Activated CD4-positive, alpha-beta memory T cell treated with anti-CD3 and anti-CD28 coated beads for 36 hours (primary cell): ENCODE results near the gene GPC1. TPM values are rescaled to one million over a fixed set of nuclear protein-coding genes. Genes with fewer than 3 reads are reported as not detected.

Source experiments
- CTCF ChIA-PET: fragments of 350-600 bp; sonication (Branson Sonifier 250); formaldehyde crosslinking; loops from one replicate; lab custom pipeline; 2021; ENCODE audit warnings: antibody characterized with exemption, inconsistent platforms; lab: Charles Lee
- POLR2A ChIA-PET: fragments of 350-600 bp; sonication (Branson Sonifier 250); formaldehyde crosslinking; loops from one replicate; lab custom pipeline; 2021; ENCODE audit warnings: antibody characterized with exemption; lab: Charles Lee
- DNase-seq: peaks from one replicate; pipeline ENCODE4 v3.0.0-alpha.2; 2020
- H3K27ac Mint-ChIP-seq: one replicate; pipeline ENCODE4 v1.8.0; 2021; ENCODE audit warnings: mixed read lengths
- H3K27me3 Mint-ChIP-seq: one replicate; pipeline ENCODE4 v1.8.0; 2021; ENCODE audit warnings: mixed read lengths
- H3K36me3 Mint-ChIP-seq: one replicate; pipeline ENCODE4 v1.8.0; 2021; ENCODE audit warnings: mixed read lengths
- H3K4me1 Mint-ChIP-seq: one replicate; pipeline ENCODE4 v1.8.0; 2021; ENCODE audit warnings: low read depth, mixed read lengths
- H3K4me3 Mint-ChIP-seq: one replicate; pipeline ENCODE4 v1.8.0; 2021; ENCODE audit warnings: mild to moderate bottlenecking, mixed read lengths
- H3K9me3 Mint-ChIP-seq: one replicate; pipeline ENCODE4 v1.8.0; 2021; ENCODE audit warnings: mixed read lengths
- intact Hi-C: fragments of 100-400 bp; cut with micrococcal nuclease; formaldehyde crosslinking; loops from one replicate; pipeline ENCODE4 v1.15.1; 2023
- total RNA-seq, 2 experiments: library from RNA; stranded (reverse); gene quantifications; one replicate each; pipeline ENCODE4 v1.2.3, GENCODE V29; 2021

GPC1 gene
- total RNA-seq, 2 experiments from 2014 or later, result 4.7 to 4.9 TPM

DNA sequence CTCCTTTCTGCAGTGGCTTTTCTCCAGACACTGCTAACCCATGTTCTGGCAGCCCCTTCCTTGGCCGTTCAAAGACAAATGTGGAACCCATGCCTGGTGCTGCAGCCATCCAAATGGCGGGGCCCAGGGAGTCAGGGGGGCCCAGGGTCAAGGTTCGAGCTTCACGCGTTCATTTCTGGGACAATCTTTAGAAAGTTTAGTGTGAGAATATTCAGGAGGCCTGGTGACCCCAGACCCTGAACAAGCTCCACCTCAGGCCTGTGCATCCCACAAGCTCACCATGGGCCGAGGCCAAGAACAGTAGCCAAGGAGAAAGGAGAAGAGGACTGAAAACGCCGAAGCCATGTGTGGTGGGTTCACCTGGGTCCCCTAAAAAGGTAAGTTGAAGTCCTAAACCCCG lies 67.9 kb downstream of the GPC1 start:
- ChIA-PET CTCF (interaction anchor here (1.1 kb wide), 1 partner anchor 11 kb away, joined by 3 read pairs; no protein-coding TSS in a partner anchor), POLR2A (no interaction called here)
- no peaks in the 10 kb centered on the region for H3K9me3 Mint-ChIP-seq
- peak; percentile 3 for DNase-seq
- H3K36me3 Mint-ChIP-seq, result peaks cover 8% of the 10 kb centered on the region
- H3K27ac Mint-ChIP-seq, result no peak overlapping the region
- no peaks in the 10 kb centered on the region for H3K27me3 Mint-ChIP-seq
- intact Hi-C loops, result no loop called here
- no peaks in the 10 kb centered on the region for H3K4me1 Mint-ChIP-seq
- no peak overlapping the region for H3K4me3 Mint-ChIP-seq

DNA sequence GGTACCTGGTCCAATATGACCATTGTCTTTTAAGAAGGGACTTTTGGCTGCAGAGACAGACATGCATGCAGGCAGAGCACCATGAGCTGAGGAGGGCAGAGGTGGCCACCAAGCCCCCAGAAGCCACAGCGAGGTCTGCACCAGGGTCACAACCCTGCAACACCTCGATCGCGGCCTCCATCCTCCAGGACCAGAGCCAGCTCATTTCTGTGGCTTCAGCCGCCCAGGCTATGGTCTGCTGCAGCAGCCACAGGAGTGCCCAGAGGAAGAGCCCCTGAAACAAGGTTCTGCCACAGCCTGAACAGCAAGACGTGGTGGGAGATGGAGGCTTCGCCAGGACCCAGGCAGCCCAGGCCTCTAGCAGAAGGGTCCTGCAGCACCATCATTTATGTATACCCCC lies 68.4 kb downstream of the GPC1 start:
- Mint-ChIP-seq H3K4me1 (no peaks in the 10 kb centered on the region), H3K4me3 (no peak overlapping the region), H3K27ac (no peak overlapping the region), H3K9me3 (no peaks in the 10 kb centered on the region), H3K36me3 (peaks cover 4% of the 10 kb centered on the region), H3K27me3 (no peaks in the 10 kb centered on the region)
- ChIA-PET CTCF (interaction anchor here (1.1 kb wide), 1 partner anchor 10 kb away, joined by 3 read pairs; no protein-coding TSS in a partner anchor), POLR2A (no interaction called here)
- intact Hi-C loops, result no loop called here
- DNase-seq, result peak; percentile 6

DNA sequence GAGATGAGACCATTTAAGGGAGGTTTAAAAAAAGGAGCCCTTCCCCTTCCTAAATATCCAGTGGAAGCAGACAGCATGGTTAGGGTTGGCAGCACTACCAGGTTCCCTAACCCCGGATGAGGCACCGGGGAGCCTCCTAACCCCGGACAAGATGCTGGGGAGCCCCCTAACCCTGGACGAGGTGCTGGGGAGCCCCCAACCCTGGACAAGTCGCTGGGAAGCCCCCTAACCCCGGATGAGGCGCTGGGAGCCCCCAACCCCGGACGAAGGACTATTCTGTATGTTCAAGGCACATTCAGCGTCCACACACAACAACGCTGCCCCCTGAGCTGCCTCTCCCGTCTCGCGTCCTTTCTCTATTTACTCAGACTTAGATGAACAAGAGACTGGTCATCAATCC lies 70.4 kb downstream of the GPC1 start:
- Mint-ChIP-seq H3K4me3 (no peak overlapping the region), H3K9me3 (no peaks in the 10 kb centered on the region), H3K36me3 (peaks cover 5% of the 10 kb centered on the region), H3K27ac (no peak overlapping the region), H3K27me3 (no peaks in the 10 kb centered on the region), H3K4me1 (no peaks in the 10 kb centered on the region)
- ChIA-PET POLR2A (no interaction called here), CTCF (interaction anchor here (1.0 kb wide), 1 partner anchor 61 kb away, joined by 3 read pairs; no protein-coding TSS in a partner anchor)
- intact Hi-C loops, result no loop called here
- no peak for DNase-seq

DNA sequence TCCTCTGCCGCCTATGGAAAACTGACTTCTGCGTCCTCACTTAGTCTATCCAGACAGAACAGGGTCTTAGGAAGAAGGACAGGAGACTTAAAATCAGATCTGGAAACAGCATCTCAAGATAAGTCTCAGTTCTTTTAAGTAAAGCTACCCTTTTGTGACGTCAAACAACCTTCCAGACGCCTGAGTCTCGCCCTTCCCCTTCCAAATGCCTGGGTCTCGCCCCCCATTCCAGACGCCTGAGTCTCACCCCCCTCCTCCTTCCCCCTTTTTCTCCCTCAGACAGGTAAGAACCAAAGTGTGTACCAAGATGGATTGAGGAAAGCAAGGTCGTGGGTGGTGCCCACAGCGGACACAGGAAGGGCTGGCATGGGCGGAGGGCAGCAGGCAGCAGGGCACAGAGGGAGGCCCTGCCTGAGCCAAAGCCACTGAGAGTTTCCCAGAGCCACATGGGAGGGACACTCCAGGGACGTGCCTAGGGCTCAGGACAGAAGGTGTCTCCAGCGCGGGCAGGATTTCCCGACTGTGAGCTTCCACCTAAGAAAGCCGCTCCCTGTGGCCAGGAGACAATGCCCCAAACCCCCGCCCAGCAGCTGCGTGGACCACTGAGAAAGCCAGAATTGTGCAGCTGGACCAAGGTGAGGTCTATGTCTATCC lies 71.1 kb downstream of the GPC1 start:
- no peaks in the 10 kb centered on the region for H3K27me3 Mint-ChIP-seq
- no peaks in the 10 kb centered on the region for H3K9me3 Mint-ChIP-seq
- CTCF ChIA-PET, result interaction anchor here (1.0 kb wide), 1 partner anchor 60 kb away, joined by 3 read pairs; no protein-coding TSS in a partner anchor
- intact Hi-C loops, result no loop called here
- peak; percentile 5 for DNase-seq
- H3K27ac Mint-ChIP-seq, result no peak overlapping the region
- H3K4me1 Mint-ChIP-seq, result no peaks in the 10 kb centered on the region
- H3K4me3 Mint-ChIP-seq, result no peak overlapping the region
- POLR2A ChIA-PET, result no interaction called here
- H3K36me3 Mint-ChIP-seq, result peaks cover 5% of the 10 kb centered on the region

DNA sequence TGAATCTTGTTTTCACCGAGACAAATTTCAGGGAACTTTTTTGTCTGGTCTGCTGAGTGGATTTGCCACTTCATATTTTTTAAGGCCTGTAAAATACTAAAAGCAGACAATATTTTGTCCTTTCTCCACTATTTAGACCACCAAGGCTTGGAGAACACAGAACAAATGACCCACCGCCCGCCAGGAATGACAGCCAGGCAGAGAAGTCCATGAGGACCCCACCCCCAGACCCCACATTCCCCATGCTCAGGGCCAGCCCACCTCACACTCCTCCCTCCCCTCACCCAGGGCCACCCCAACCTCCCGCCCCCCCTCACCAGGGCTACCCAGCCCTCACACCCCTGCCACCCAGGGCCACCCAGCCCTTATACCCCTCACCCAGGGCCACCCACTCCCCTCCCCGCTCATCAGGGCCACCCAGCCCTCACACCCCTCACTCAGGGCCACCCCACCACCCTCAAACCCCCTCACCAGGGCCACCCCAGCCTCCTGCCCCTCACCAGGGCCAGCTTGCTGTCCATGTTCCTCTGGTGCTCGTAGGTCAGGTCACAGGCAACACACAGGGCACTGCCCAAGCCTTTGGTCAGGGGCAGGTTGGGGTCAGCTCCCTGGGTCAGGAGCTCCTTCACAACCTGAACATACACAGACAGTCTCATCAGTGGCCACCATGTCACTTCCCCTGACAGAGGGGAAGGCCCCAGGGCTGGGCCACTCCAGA lies 71.8 kb downstream of the GPC1 start:
- no peak overlapping the region for H3K4me3 Mint-ChIP-seq
- CTCF ChIA-PET, result no interaction called here
- H3K36me3 Mint-ChIP-seq, result peaks cover 5% of the 10 kb centered on the region

DNA sequence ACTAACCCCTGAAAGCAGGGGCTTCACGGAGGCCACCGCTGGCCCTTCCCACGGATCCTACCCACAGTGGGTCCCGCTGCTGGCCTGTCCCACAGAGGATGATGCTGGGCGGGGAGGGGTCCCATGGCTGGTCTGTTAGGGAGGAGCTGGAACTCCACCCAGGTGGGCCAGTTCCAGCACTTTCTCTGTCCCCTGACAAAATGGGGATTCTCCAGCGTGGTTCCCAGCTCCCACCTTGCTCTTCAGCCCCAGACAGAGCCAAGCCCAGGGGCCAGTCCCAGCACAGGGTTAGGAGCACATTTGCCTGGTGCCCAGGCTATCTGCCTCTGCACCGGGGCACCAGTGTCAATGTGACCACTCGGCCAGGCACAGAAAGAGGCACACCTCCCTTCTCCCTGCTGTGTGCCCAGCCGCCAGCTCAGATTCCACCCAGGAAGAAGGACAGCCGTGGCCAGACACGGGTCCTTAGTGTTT lies 72.4 kb downstream of the GPC1 start:
- CTCF ChIA-PET, result no interaction called here
- Mint-ChIP-seq H3K9me3 (no peaks in the 10 kb centered on the region), H3K27ac (no peak overlapping the region), H3K27me3 (no peaks in the 10 kb centered on the region), H3K4me3 (no peak overlapping the region), H3K36me3 (peaks cover 5% of the 10 kb centered on the region), H3K4me1 (no peaks in the 10 kb centered on the region)
- POLR2A ChIA-PET, result no interaction called here
- peak; percentile 2 for DNase-seq
- intact Hi-C loops, result no loop called here

More for the DNA sequence above, 71.8 kb downstream of the GPC1 start:
- Mint-ChIP-seq H3K9me3 (no peaks in the 10 kb centered on the region), H3K4me1 (no peaks in the 10 kb centered on the region), H3K27ac (no peak overlapping the region), H3K27me3 (no peaks in the 10 kb centered on the region)
- intact Hi-C loops, result no loop called here
- DNase-seq, result peak; percentile 6
- POLR2A ChIA-PET, result no interaction called here

DNA sequence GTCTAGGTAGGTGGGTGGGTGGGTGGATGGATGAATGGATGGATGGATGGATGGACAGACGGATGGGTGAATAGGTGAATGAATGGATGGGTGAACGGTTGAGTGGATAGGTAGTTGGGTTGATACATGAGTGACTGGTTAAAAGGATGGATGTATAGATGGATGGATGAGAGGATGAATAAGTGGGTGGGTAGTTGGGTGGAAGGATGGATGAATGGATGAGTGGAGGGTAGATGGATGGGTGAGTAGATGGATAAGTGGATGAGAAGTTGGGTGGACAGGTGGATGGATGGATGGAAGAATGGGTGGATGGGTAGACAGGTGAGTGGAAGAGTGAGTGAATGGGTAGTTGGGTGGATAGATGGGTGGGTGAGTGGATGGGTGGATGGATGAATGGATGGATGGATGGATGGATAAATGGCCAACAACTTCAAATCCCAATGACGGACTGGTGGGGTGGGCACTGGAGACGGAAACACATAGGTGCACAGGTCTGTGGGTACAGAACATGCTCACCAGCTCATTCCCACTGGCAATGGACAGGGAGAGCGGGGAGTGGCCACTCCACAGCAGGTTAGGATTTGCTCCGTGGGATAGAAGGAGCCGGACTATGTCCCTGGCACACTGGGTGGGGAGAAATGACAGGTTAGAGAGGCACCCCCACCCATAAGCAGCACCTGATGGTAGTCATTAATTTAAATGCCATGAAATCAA lies 73.5 kb downstream of the GPC1 start:
- Mint-ChIP-seq H3K4me1 (peaks cover 8% of the 10 kb centered on the region), H3K9me3 (no peaks in the 10 kb centered on the region), H3K27ac (no peak overlapping the region), H3K27me3 (no peaks in the 10 kb centered on the region), H3K4me3 (no peak overlapping the region), H3K36me3 (peaks cover 5% of the 10 kb centered on the region)
- ChIA-PET POLR2A (no interaction called here), CTCF (no interaction called here)
- intact Hi-C loops, result no loop called here
- no peak for DNase-seq

DNA sequence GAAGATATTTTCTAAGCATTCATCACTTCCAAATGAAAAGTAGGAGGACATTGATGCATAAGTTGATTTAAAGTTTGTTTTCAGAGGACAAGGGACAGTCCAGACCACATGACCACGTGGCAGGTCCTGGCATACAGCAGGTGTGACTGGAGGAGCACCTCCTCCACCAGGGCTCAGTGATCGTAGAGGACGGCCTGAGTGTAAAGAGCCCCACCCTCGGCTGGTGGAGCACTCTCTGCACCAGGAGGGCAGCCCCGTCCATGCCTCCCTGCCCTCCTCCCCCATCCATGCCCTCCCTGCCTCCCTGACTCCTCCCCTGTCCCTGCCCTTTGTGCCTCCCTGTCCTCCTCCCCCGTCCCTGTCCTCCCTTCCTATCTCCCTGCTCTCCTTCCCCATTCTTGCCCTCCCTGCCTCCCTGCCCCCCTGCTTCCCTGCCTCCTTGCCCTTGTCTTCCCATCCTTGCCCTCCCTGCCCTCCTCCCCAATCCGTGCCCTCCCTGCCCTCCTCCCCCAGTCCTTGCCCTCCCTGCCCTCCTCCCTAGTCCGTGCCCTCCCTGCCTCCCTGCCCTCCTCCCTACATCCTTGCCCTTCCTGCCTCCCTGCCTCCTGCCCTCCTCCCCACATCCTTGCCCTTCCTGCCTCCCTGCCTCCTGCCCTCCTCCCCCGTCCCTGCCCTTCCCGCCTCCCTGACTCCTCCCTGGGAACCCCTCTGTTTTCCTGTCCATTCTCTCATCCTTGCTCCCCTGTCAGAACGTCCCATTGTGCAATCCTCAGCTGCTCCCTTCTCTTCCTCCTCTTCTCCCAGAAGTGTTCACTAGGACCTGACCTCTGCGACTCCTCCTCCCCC lies 74.4 kb downstream of the GPC1 start:
- intact Hi-C loops, result loop anchor here (5.0 to 10.0 kb wide), 3 partner anchors 52 to 332 kb away; partner anchors contain the start of gene DUSP28
- H3K27ac Mint-ChIP-seq, result no peak overlapping the region

DNA sequence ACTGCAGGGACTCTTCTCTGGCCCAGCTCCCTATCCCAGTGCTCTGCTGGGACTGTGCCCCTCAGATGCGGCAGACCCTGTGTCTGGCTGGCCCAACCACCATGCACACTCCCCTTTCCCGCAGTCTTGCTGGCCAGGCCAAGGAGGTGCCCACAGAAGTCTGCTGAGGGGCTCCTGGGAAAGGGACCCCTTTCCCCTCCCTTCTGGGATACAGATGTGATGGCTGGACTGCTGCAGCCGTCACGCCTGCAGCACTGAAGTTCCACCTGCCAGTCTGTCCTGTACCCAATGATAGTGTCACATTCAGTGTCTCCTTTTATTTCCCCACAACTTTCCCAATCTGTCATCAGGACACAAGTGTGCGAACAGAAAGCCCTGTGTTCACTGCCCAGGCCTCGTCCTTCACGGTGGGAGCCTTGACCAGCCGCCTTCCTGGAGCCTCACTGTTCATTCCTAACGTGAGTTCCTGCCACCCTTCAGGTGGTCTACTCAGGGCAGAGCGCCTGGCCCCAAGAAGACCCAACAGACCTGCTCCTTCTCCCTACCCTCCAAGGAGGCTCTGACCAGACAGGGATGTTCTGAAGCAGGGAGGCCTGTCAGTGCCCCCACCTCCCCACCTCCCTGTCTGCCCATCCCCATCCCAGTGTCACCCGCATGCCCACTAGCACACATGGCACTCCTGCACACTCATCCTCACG lies 75.2 kb downstream of the GPC1 start:
- H3K27ac Mint-ChIP-seq, result no peak overlapping the region
- H3K9me3 Mint-ChIP-seq, result no peaks in the 10 kb centered on the region
- POLR2A ChIA-PET, result no interaction called here
- CTCF ChIA-PET, result no interaction called here
- H3K27me3 Mint-ChIP-seq, result no peaks in the 10 kb centered on the region
- peaks cover 5% of the 10 kb centered on the region for H3K36me3 Mint-ChIP-seq
- intact Hi-C loops, result loop anchor here (5.0 to 10.0 kb wide), 3 partner anchors 52 to 332 kb away; partner anchors contain the start of gene DUSP28
- DNase-seq, result peak; percentile 5
- peaks cover 15% of the 10 kb centered on the region for H3K4me1 Mint-ChIP-seq
- H3K4me3 Mint-ChIP-seq, result no peak overlapping the region

More for the DNA sequence above, 74.4 kb downstream of the GPC1 start:
- Mint-ChIP-seq H3K4me1 (peaks cover 15% of the 10 kb centered on the region), H3K9me3 (no peaks in the 10 kb centered on the region), H3K36me3 (peaks cover 5% of the 10 kb centered on the region), H3K4me3 (no peak overlapping the region), H3K27me3 (no peaks in the 10 kb centered on the region)
- ChIA-PET POLR2A (no interaction called here), CTCF (no interaction called here)
- DNase-seq, result peak; percentile 6

DNA sequence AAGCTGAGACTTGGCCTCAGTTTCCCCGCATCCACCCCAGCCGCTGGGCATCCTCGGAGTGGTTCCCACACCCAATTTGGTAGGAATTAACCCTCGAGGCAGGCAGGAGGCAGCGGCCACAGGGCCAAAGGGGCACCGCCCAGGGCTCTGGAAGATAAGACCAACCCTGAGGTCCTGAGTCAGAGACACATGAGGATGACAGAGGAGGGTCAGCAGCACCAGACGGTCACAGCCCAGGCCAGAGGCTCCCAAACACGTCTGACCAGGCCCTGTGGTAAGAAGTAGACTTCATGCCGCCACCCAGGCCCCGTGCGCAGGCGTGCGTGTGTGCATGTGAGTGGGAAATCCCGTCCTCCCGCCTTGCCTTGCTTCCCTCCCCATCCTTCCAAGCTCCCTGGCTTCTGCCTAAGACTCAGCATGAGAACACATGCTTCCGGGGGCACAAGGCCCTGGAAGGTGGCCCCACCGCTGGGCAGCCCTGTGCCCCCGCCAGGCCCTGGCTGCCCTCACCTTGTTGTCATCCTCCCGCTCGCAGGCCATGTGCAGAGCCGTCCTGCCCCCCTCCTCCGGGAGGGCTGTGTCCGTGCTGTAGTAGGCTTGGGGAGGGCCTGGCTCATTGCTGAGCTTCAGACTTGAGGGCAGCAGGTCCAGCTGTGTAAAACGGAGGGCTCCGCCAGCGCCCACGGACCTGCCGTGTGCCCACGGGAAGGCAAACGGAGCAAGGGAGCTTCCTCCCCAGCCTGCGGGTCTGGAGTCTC lies 76.1 kb downstream of the GPC1 start:
- intact Hi-C loops, result loop anchor here (5.0 to 10.0 kb wide), 3 partner anchors 51 to 331 kb away; partner anchors contain the start of gene DUSP28
- Mint-ChIP-seq H3K27me3 (no peaks in the 10 kb centered on the region), H3K4me1 (peaks cover 15% of the 10 kb centered on the region), H3K27ac (no peak overlapping the region), H3K4me3 (no peak overlapping the region), H3K9me3 (no peaks in the 10 kb centered on the region), H3K36me3 (peaks cover 5% of the 10 kb centered on the region)
- CTCF ChIA-PET, result no interaction called here
- POLR2A ChIA-PET, result no interaction called here
- peak; percentile 1 for DNase-seq
